ENCODE measurements around the gene SENP8. TPM values are rescaled to one million over a fixed set of nuclear protein-coding genes. Genes with fewer than 3 reads are reported as not detected.
"Not testable (repeated sequence)": the region's sequence is repeated elsewhere in the genome, so short reads cannot be mapped to it uniquely, and the experiment has no call there.

Gene SENP8
- total RNA-seq, 2 donors from 2014 or later: 1.9 to 3.3 TPM

- no peaks in the 10 kb centered on the region for H3K9me3 ChIP-seq
- no peak overlapping the region for H3K27ac ChIP-seq
- no peaks in the 10 kb centered on the region for H3K27me3 ChIP-seq
- no peaks in the 10 kb centered on the region for H3K36me3 ChIP-seq
- peaks cover 0 to 4% of the 10 kb centered on the region in 2 donors for H3K4me1 ChIP-seq
- DNase-seq (ENCODE audit: low spot score): no peak
- TF ChIP-seq CTCF (IDR thresholded peaks at IDR 0.05): no peak
- H3K4me3 ChIP-seq: no peak overlapping the region
Observed at GRCh38 chr15:72092006-72092405, 26.2 kb upstream of the SENP8 start.

GRCh38 chr15:72092691-72093090 is 25.5 kb upstream of the SENP8 start:
- Histone ChIP-seq H3K36me3 (no peaks in the 10 kb centered on the region), H3K4me3 (no peak overlapping the region), H3K27ac (no peak overlapping the region), H3K9me3 (no peaks in the 10 kb centered on the region), H3K27me3 (no peaks in the 10 kb centered on the region), H3K4me1 (no peaks in the 10 kb centered on the region)
- no peak for DNase-seq (ENCODE audit: low spot score)
- no peak for TF ChIP-seq CTCF (IDR thresholded peaks at IDR 0.05)

- no peak for DNase-seq (ENCODE audit: low spot score)
- Histone ChIP-seq H3K4me1 (no peaks in the 10 kb centered on the region), H3K27me3 (no peaks in the 10 kb centered on the region), H3K9me3 (no peaks in the 10 kb centered on the region), H3K36me3 (no peaks in the 10 kb centered on the region), H3K4me3 (no peak overlapping the region), H3K27ac (no peak overlapping the region)
- no peak for TF ChIP-seq CTCF (IDR thresholded peaks at IDR 0.05)
Observed at GRCh38 chr15:72096796-72097195, 21.4 kb upstream of the SENP8 start.

GRCh38 chr15:72098040-72098439 is 20.2 kb upstream of the SENP8 start:
- H3K4me1 ChIP-seq: peaks cover 0 to under 1% of the 10 kb centered on the region in 2 donors
- no peaks in the 10 kb centered on the region for H3K27me3 ChIP-seq
- H3K36me3 ChIP-seq: no peaks in the 10 kb centered on the region
- DNase-seq (ENCODE audit: low spot score): no peak
- no peaks in the 10 kb centered on the region for H3K9me3 ChIP-seq
- H3K27ac ChIP-seq: no peak overlapping the region
- no peak overlapping the region for H3K4me3 ChIP-seq
- TF ChIP-seq CTCF (IDR thresholded peaks at IDR 0.05): no peak

- no peak for TF ChIP-seq CTCF (IDR thresholded peaks at IDR 0.05)
- H3K27ac ChIP-seq: no peak overlapping the region
- H3K4me1 ChIP-seq: peaks cover 0 to 10% of the 10 kb centered on the region in 2 donors
- DNase-seq (ENCODE audit: low spot score): no peak
- no peaks in the 10 kb centered on the region for H3K9me3 ChIP-seq
- no peaks in the 10 kb centered on the region for H3K36me3 ChIP-seq
- H3K4me3 ChIP-seq: no peak overlapping the region
- H3K27me3 ChIP-seq: no peaks in the 10 kb centered on the region
Observed at GRCh38 chr15:72099155-72099554, 19.0 kb upstream of the SENP8 start.

- not testable (repeated sequence) for H3K27ac ChIP-seq; DNase-seq (ENCODE audit: low spot score); H3K36me3 ChIP-seq; H3K27me3 ChIP-seq; H3K9me3 ChIP-seq; H3K4me3 ChIP-seq; H3K4me1 ChIP-seq
Observed at GRCh38 chr15:72100551-72100950, 17.7 kb upstream of the SENP8 start.
